ENCODE data around the gene DPEP2NB.

DNA sequence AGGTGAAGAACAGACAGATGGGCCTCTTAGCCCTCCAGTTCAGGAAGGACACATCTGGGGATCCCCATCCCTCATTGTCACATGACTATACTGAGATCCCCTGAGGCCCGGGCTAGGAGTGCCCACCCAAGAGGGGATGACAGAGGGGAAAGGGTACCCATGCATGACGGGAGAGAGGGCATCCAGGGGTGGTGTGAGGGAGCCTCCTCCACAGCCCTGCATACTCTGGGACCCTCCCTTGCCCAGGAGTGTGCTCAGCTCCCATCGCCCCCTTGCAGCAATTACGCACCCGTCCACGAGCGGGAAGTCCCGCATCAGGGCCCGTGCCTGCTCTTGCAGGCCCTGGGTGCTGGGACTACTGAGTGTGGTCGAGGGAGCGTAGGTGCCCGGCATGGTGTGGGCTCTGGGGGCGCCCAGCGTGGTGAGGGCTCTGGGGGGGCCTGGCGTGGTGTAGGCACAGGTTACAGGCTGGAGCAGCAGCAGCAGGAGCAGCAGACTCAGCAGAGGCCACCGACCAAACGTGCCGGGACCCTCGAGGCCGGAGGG is 23.0 kb downstream of the DPEP2NB start:
- TF ChIP-seq MXI1 (IDR thresholded peaks at IDR 0.05; ENCODE audit: low read depth, low read length) (no peak), POLR2AphosphoS5 (IDR thresholded peaks at IDR 0.05; ENCODE audit: low read length) (no peak), NR2C1 (IDR thresholded peaks at IDR 0.05) (no peak), CREB1 (IDR thresholded peaks at IDR 0.05; ENCODE audit: low read depth) (no peak), KDM1A (IDR thresholded peaks at IDR 0.05; ENCODE audit: borderline replicate concordance) (no peak), CBFB (IDR thresholded peaks at IDR 0.05; ENCODE audit: low read depth) (no peak), CHD2 (IDR thresholded peaks at IDR 0.05; ENCODE audit: borderline replicate concordance, low read depth, low read length) (no peak), POLR2AphosphoS2 (IDR thresholded peaks at IDR 0.05; ENCODE audit: low read depth, low read length) (no peak), LARP7 (IDR thresholded peaks at IDR 0.05) (no peak), POLR2A (IDR thresholded peaks at IDR 0.05; ENCODE audit: low read depth, low read length) (no peak)
- TF ChIP-seq, protein P1, sequence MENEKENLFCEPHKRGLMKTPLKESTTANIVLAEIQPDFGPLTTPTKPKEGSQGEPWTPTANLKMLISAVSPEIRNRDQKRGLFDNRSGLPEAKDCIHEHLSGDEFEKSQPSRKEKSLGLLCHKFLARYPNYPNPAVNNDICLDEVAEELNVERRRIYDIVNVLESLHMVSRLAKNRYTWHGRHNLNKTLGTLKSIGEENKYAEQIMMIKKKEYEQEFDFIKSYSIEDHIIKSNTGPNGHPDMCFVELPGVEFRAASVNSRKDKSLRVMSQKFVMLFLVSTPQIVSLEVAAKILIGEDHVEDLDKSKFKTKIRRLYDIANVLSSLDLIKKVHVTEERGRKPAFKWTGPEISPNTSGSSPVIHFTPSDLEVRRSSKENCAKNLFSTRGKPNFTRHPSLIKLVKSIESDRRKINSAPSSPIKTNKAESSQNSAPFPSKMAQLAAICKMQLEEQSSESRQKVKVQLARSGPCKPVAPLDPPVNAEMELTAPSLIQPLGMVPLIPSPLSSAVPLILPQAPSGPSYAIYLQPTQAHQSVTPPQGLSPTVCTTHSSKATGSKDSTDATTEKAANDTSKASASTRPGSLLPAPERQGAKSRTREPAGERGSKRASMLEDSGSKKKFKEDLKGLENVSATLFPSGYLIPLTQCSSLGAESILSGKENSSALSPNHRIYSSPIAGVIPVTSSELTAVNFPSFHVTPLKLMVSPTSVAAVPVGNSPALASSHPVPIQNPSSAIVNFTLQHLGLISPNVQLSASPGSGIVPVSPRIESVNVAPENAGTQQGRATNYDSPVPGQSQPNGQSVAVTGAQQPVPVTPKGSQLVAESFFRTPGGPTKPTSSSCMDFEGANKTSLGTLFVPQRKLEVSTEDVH (IDR thresholded peaks at IDR 0.05; ENCODE audit: low read depth, partially characterized antibody), result no peak
- TF ChIP-seq, protein P2, sequence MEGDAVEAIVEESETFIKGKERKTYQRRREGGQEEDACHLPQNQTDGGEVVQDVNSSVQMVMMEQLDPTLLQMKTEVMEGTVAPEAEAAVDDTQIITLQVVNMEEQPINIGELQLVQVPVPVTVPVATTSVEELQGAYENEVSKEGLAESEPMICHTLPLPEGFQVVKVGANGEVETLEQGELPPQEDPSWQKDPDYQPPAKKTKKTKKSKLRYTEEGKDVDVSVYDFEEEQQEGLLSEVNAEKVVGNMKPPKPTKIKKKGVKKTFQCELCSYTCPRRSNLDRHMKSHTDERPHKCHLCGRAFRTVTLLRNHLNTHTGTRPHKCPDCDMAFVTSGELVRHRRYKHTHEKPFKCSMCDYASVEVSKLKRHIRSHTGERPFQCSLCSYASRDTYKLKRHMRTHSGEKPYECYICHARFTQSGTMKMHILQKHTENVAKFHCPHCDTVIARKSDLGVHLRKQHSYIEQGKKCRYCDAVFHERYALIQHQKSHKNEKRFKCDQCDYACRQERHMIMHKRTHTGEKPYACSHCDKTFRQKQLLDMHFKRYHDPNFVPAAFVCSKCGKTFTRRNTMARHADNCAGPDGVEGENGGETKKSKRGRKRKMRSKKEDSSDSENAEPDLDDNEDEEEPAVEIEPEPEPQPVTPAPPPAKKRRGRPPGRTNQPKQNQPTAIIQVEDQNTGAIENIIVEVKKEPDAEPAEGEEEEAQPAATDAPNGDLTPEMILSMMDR (IDR thresholded peaks at IDR 0.05 in 2 of 3, conservative IDR thresholded peaks at IDR 0.05 in 1 of 3; ENCODE audit: control insufficient read depth in 2 of 3, extremely low read depth in 1 of 3, insufficient read depth in 1 of 3, low read depth in 3 of 3, low read length in 3 of 3), result no peak
- TF ChIP-seq, protein P3, sequence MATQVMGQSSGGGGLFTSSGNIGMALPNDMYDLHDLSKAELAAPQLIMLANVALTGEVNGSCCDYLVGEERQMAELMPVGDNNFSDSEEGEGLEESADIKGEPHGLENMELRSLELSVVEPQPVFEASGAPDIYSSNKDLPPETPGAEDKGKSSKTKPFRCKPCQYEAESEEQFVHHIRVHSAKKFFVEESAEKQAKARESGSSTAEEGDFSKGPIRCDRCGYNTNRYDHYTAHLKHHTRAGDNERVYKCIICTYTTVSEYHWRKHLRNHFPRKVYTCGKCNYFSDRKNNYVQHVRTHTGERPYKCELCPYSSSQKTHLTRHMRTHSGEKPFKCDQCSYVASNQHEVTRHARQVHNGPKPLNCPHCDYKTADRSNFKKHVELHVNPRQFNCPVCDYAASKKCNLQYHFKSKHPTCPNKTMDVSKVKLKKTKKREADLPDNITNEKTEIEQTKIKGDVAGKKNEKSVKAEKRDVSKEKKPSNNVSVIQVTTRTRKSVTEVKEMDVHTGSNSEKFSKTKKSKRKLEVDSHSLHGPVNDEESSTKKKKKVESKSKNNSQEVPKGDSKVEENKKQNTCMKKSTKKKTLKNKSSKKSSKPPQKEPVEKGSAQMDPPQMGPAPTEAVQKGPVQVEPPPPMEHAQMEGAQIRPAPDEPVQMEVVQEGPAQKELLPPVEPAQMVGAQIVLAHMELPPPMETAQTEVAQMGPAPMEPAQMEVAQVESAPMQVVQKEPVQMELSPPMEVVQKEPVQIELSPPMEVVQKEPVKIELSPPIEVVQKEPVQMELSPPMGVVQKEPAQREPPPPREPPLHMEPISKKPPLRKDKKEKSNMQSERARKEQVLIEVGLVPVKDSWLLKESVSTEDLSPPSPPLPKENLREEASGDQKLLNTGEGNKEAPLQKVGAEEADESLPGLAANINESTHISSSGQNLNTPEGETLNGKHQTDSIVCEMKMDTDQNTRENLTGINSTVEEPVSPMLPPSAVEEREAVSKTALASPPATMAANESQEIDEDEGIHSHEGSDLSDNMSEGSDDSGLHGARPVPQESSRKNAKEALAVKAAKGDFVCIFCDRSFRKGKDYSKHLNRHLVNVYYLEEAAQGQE (IDR thresholded peaks at IDR 0.05; ENCODE audit: low read depth, low read length), result no peak
- TF ChIP-seq, protein P4, sequence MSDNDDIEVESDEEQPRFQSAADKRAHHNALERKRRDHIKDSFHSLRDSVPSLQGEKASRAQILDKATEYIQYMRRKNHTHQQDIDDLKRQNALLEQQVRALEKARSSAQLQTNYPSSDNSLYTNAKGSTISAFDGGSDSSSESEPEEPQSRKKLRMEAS (IDR thresholded peaks at IDR 0.05; ENCODE audit: low read depth, low read length), result no peak

All from GM12878 (cell line).